GM18520 (cell line): ENCODE data around the gene ATP2B3.

Source experiments
- ATAC-seq: cut with Tn5 transposase; IDR thresholded peaks from one replicate; pipeline ENCODE4 v1.9.1; 2021; ENCODE audit not compliant: unreplicated experiment

ATP2B3 gene

GRCh38 chrX:153631907-153632594, 114.6 kb downstream of the ATP2B3 start:
- no peak for ATAC-seq
